HUES6 (cell line): ENCODE results near the gene INPP5B.
"Not testable (repeated sequence)": the region's sequence is repeated elsewhere in the genome, so short reads cannot be mapped to it uniquely, and the experiment has no call there.

Experiments
- H3K27ac ChIP-seq: 2 replicates; pipeline ENCODE4 v1.7.0; 2013; ENCODE audit warnings: low read depth, mild to moderate bottlenecking, low read length, inconsistent platforms
- H3K27me3 ChIP-seq: 2 replicates; pipeline ENCODE4 v1.6.1; 2013; ENCODE audit warnings: low read length; ENCODE audit not compliant: control insufficient read depth, insufficient read depth
- H3K36me3 ChIP-seq: 2 replicates; pipeline ENCODE4 v1.6.1; 2013; ENCODE audit warnings: low read length; ENCODE audit not compliant: control insufficient read depth, insufficient read depth
- H3K4me1 ChIP-seq: 2 replicates; pipeline ENCODE4 v1.6.1; 2013; ENCODE audit warnings: low read length; ENCODE audit not compliant: control insufficient read depth, insufficient read depth
- H3K4me3 ChIP-seq: 2 replicates; pipeline ENCODE4 v1.5.1; 2013; ENCODE audit warnings: low read depth, low read length
- H3K9ac ChIP-seq: one replicate; pipeline ENCODE4 v1.6.1; 2013; ENCODE audit warnings: mild to moderate bottlenecking, low read length
- H3K9me3 ChIP-seq: 2 replicates; pipeline ENCODE4 v1.6.1; 2013; ENCODE audit warnings: low read depth, low read length; ENCODE audit not compliant: control insufficient read depth, insufficient read depth

INPP5B gene

DNA sequence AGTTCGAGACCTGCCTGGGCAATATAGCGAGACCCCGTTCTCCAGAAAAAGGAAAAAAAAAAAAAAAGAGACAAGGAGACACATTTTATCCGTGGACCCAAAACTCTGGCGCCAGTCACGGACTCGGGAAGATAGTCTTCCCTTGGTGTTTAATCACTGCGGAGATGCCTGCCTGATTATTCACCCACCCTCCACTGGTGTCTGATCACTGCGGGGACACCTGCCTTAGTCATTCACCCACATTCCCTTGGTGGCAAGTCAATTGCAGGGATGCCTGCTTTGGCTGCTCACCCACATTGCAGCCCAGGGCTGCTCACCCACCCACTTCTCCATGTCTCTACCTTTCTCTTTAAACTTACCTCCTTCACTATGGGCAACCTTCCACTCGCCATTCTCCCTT, 38.3 kb downstream of the INPP5B start:
- not testable (repeated sequence) for H3K27ac ChIP-seq, H3K4me3 ChIP-seq, H3K36me3 ChIP-seq, H3K27me3 ChIP-seq, H3K4me1 ChIP-seq, H3K9ac ChIP-seq
- H3K9me3 ChIP-seq = peaks cover 44% of the 10 kb centered on the region

DNA sequence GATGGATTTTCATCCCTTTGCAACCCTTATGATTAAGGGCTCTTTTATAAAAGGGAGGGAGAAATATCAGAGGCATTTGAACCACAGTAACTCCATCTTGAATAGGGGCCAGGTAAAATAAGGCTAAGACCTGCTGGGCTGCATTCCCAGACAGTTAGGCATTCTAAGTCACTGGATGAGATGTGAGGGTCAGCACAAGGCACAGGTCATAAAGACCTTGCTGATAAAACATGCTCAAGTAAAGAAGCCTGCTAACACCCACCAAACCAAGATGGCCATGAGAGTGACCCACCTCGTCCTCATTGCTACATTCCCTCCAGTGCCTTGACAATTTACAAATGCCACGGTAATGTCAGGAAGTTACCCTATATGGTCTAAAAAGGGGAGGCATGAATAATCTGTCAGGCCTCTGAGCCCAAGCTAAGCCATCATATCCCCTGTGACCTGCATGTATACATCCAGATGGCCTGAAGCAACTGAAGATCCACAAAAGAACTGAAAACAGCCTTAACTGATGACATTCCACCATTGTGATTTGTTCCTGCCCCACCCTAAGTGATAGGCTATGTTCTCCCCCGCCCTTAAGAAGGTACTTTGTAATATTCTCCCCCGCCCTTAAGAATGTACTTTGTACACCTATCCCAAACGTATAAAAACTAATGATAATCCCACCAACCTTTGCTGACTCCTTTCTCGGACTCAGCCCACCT, 39.3 kb downstream of the INPP5B start:
- H3K9me3 ChIP-seq = peaks cover 44% of the 10 kb centered on the region
- H3K4me3 ChIP-seq, H3K36me3 ChIP-seq, H3K27ac ChIP-seq, H3K4me1 ChIP-seq, H3K27me3 ChIP-seq, H3K9ac ChIP-seq: not testable (repeated sequence)

DNA sequence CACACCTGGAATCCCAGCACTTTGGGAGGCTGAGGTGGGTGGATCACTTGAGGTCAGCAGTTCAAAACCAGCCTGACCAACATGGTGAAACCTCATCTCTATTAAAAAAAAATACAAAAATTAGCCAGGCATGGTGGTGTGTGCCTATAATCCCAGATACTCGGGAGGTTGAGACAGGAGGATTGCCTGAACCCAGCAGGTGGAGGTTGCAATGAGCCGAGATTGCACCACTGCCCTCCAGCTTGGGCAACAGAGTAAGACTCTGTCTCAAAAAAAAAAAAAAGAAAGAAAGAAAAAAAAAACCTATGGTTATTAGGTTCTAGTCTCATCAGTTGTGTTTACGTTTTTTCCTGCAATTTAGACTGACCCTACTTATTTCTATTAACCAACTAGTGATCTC, 40.3 kb downstream of the INPP5B start:
- not testable (repeated sequence) for H3K27ac ChIP-seq, H3K4me1 ChIP-seq, H3K36me3 ChIP-seq, H3K9ac ChIP-seq, H3K27me3 ChIP-seq, H3K4me3 ChIP-seq
- peaks cover 34% of the 10 kb centered on the region for H3K9me3 ChIP-seq

- Histone ChIP-seq H3K27me3 (no peaks in the 10 kb centered on the region), H3K4me3 (no peak overlapping the region), H3K36me3 (no peaks in the 10 kb centered on the region), H3K9ac (no peak overlapping the region), H3K9me3 (peaks cover 29% of the 10 kb centered on the region), H3K27ac (no peak overlapping the region), H3K4me1 (no peaks in the 10 kb centered on the region)
Observed at GRCh38 chr1:37905727-37906126, 41.1 kb downstream of the INPP5B start.

GRCh38 chr1:37903921-37904320, 42.9 kb downstream of the INPP5B start:
- peaks cover 25% of the 10 kb centered on the region for H3K9me3 ChIP-seq
- H3K36me3 ChIP-seq, H3K4me1 ChIP-seq, H3K27me3 ChIP-seq, H3K9ac ChIP-seq, H3K4me3 ChIP-seq, H3K27ac ChIP-seq: not testable (repeated sequence)

GRCh38 chr1:37902983-37903382, 43.9 kb downstream of the INPP5B start:
- H3K27me3 ChIP-seq = no peaks in the 10 kb centered on the region
- no peaks in the 10 kb centered on the region for H3K4me1 ChIP-seq
- H3K4me3 ChIP-seq = no peak overlapping the region
- peaks cover 18% of the 10 kb centered on the region for H3K9me3 ChIP-seq
- no peak overlapping the region for H3K27ac ChIP-seq
- no peak overlapping the region for H3K9ac ChIP-seq
- H3K36me3 ChIP-seq = no peaks in the 10 kb centered on the region

- Histone ChIP-seq H3K9ac (no peak overlapping the region), H3K9me3 (peaks cover 8% of the 10 kb centered on the region), H3K27ac (no peak overlapping the region), H3K36me3 (no peaks in the 10 kb centered on the region), H3K4me1 (no peaks in the 10 kb centered on the region), H3K4me3 (no peak overlapping the region), H3K27me3 (no peaks in the 10 kb centered on the region)
Observed at GRCh38 chr1:37901893-37902225, 45.0 kb downstream of the INPP5B start.

DNA sequence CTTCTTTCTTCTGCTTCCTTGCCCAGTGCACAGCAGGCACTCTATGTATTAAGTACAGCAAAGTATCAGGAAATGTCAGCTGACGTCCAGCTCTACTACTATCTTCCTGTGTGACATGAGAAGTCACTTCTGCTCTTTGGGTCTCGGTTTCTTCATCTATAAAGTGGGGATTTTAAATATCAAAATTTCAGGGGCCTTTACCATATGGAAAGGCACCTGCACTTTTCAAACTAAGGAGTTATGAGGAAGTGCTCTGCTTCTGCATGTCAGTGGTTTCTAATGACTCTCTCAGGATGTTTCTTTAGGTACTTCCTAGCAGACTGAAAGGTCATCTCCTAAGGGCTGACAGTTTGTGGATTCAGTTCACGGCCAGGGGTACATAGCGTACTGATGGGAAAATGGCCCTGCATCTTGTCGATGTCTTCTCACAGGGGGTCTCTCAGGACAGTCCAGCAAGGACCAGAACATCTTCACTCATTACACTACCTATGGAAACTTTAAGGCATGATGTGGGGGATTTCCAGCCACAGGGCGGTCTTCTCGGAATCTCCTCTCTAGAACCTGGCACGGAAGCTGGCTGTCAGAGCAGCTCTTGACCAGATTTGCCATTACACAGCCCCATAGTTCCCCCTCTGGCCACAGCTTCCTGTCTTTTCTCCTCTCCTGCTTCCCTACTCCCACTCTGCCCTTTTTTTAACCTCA, 45.5 kb downstream of the INPP5B start:
- Histone ChIP-seq H3K4me3 (no peak overlapping the region), H3K27ac (no peak overlapping the region), H3K9me3 (peaks cover 4% of the 10 kb centered on the region; the same call in 1 of the 2 replicates), H3K9ac (no peak overlapping the region), H3K36me3 (no peaks in the 10 kb centered on the region), H3K27me3 (no peaks in the 10 kb centered on the region), H3K4me1 (no peaks in the 10 kb centered on the region)

DNA sequence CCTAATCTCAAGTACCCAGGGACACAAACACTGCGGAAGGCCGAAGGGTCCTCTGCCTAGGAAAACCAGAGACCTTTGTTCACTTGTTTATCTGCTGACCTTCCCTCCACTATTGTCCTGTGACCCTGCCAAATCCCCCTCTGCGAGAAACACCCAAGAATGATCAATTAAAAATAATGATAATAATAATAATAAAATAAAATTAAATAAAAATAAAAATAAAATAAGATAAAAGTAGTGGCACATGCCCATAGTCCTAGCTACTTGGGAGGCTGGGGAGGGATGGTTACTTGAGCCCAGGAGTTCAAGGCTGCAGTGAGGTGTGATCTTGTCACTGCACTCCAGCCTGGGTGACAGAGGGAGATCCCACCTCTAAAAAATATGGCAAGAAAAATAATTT, 49.3 kb downstream of the INPP5B start:
- not testable (repeated sequence) for H3K36me3 ChIP-seq, H3K4me1 ChIP-seq, H3K27me3 ChIP-seq, H3K27ac ChIP-seq, H3K4me3 ChIP-seq, H3K9ac ChIP-seq, H3K9me3 ChIP-seq

DNA sequence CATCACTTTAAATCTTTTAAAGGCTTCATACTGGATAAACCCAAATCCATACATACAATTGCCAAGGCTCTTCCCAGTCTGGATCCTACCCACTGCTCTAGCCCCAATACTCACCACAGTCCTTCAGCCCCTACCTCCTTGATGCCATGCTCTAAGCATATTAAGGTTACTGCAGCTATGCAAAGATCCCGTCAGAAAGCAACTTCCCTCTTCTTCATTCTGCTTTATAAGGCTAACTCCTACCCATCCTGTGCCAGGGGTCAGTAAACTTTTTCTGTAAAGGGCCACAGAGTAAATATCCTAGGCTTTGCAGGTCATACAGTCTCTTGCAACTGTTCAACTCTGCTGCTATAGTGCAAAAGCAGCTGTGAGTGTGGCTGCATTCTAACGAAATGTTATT, 53.2 kb downstream of the INPP5B start:
- Histone ChIP-seq H3K4me3 (no peak overlapping the region), H3K27me3 (no peaks in the 10 kb centered on the region), H3K36me3 (peaks cover 17% of the 10 kb centered on the region), H3K9ac (no peak overlapping the region), H3K9me3 (no peaks in the 10 kb centered on the region), H3K27ac (no peak overlapping the region), H3K4me1 (no peaks in the 10 kb centered on the region)

GRCh38 chr1:37892151-37893047, 54.5 kb downstream of the INPP5B start:
- no peak overlapping the region for H3K27ac ChIP-seq
- peaks cover 30% of the 10 kb centered on the region for H3K36me3 ChIP-seq
- no peaks in the 10 kb centered on the region for H3K27me3 ChIP-seq

More at GRCh38 chr1:37892151-37893047, 54.5 kb downstream of the INPP5B start:
- H3K4me3 ChIP-seq = no peak overlapping the region
- no peaks in the 10 kb centered on the region for H3K4me1 ChIP-seq
- H3K9me3 ChIP-seq = no peaks in the 10 kb centered on the region
- no peak overlapping the region for H3K9ac ChIP-seq
